Muscle of back (tissue), 11 donors: ENCODE measurements around the gene LAIR1. TPM values are rescaled to one million over a fixed set of nuclear protein-coding genes. Genes with fewer than 3 reads are reported as not detected.
"Not testable (repeated sequence)": the region's sequence is repeated elsewhere in the genome, so short reads cannot be mapped to it uniquely, and the experiment has no call there.

Source experiments
- DNase-seq, 3 donors: peaks; one replicate each; pipeline versions ENCODE4 v3.0.0 to v3.0.0-alpha.2; 2013
- polyA plus RNA-seq, 10 donors: library from polyadenylated mRNA; unstranded; fragments of 120-200 nt; gene quantifications; one replicate each; pipeline ENCODE4 v1.2.1, GENCODE V29; 2013; ENCODE audit not compliant: insufficient read length in 10 of 10

Gene LAIR1
- polyA plus RNA-seq, 10 donors = 5.6 to 11.0 (median 7.4) TPM

- DNase-seq = no peak
Observed at GRCh38 chr19:54379187-54379678, 14.5 kb upstream of the LAIR1 start.

GRCh38 chr19:54376610-54377285 lies 12.0 kb upstream of the LAIR1 start:
- DNase-seq = no peak

GRCh38 chr19:54375181-54375938 lies 10.6 kb upstream of the LAIR1 start:
- DNase-seq = not testable (repeated sequence)

- DNase-seq = no peak
Observed at GRCh38 chr19:54373781-54374631, 9.3 kb upstream of the LAIR1 start.

- not testable (repeated sequence) for DNase-seq
Observed at GRCh38 chr19:54371453-54371852, 6.7 kb upstream of the LAIR1 start.

GRCh38 chr19:54370434-54370796 lies 5.7 kb upstream of the LAIR1 start:
- not testable (repeated sequence) for DNase-seq

- not testable (repeated sequence) for DNase-seq
Observed at GRCh38 chr19:54369688-54370433, 5.1 kb upstream of the LAIR1 start.

- DNase-seq = no peak
Observed at GRCh38 chr19:54369082-54369687, 4.5 kb upstream of the LAIR1 start.

GRCh38 chr19:54366811-54367210 lies 2.1 kb upstream of the LAIR1 start:
- no peak for DNase-seq

GRCh38 chr19:54365798-54366197 lies 1.1 kb upstream of the LAIR1 start:
- not testable (repeated sequence) for DNase-seq

- not testable (repeated sequence) for DNase-seq
Observed at GRCh38 chr19:54361680-54362422, 2.9 kb downstream of the LAIR1 start.

- DNase-seq = not testable (repeated sequence)
Observed at GRCh38 chr19:54359149-54359820, 5.4 kb downstream of the LAIR1 start.

GRCh38 chr19:54357381-54357780 lies 7.3 kb downstream of the LAIR1 start:
- no peak for DNase-seq

GRCh38 chr19:54356444-54357056 lies 8.2 kb downstream of the LAIR1 start:
- DNase-seq = no peak

GRCh38 chr19:54355675-54356074 lies 9.1 kb downstream of the LAIR1 start:
- no peak for DNase-seq

GRCh38 chr19:54354761-54355160 lies 10.0 kb downstream of the LAIR1 start:
- DNase-seq = no peak

- no peak for DNase-seq
Observed at GRCh38 chr19:54352546-54352945, 12.2 kb downstream of the LAIR1 start.

- DNase-seq = no peak
Observed at GRCh38 chr19:54352041-54352440, 12.7 kb downstream of the LAIR1 start.

- no peak for DNase-seq
Observed at GRCh38 chr19:54351474-54351873, 13.3 kb downstream of the LAIR1 start.
